OCI-LY7 (cell line): ENCODE results near the gene C9orf78.

ENCODE experiments used
- EZH2phosphoT487 ChIP-seq: fragments of 200-600 bp; sonication (generic); IDR thresholded peaks from 2 replicates; pipeline ENCODE4 v1.6.1; 2018; ENCODE audit warnings: low read depth, borderline replicate concordance, mild to moderate bottlenecking, mixed run types, antibody characterized with exemption, low read length, moderate library complexity, mixed read lengths
- TF ChIP-seq, protein P1 (sequence below): fragments of 200-600 bp; sonication (generic); conservative IDR thresholded peaks from 2 replicates; pipeline ENCODE4 v1.5.1; 2014; ENCODE audit warnings: mild to moderate bottlenecking, antibody characterized with exemption, low read length, moderate library complexity, mixed read lengths

DNA sequence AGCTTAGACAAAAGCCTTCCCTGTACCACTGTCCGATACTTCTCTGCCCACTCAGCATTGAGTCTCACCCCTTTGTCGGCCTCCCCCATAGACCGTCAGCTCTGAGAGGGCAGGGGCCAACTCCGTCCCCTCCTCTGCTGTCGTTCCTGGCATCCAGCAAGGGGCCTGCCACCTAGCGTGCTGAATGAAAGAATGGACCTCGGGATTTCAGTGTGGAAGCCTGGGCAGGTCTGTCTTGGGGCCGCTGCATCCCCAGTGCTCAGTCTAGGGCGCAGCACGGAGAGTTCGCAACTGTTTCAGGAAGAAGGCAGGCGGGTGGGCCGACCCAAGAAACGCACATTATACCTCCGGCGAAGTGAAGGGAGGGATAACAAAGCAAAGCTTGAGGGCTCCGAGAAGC is 33.6 kb downstream of the C9orf78 start:
- TF ChIP-seq, protein P1, sequence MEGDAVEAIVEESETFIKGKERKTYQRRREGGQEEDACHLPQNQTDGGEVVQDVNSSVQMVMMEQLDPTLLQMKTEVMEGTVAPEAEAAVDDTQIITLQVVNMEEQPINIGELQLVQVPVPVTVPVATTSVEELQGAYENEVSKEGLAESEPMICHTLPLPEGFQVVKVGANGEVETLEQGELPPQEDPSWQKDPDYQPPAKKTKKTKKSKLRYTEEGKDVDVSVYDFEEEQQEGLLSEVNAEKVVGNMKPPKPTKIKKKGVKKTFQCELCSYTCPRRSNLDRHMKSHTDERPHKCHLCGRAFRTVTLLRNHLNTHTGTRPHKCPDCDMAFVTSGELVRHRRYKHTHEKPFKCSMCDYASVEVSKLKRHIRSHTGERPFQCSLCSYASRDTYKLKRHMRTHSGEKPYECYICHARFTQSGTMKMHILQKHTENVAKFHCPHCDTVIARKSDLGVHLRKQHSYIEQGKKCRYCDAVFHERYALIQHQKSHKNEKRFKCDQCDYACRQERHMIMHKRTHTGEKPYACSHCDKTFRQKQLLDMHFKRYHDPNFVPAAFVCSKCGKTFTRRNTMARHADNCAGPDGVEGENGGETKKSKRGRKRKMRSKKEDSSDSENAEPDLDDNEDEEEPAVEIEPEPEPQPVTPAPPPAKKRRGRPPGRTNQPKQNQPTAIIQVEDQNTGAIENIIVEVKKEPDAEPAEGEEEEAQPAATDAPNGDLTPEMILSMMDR: no peak
- TF ChIP-seq EZH2phosphoT487: no peak
